Liver (tissue), 9 donors: ENCODE data around the gene SNCG. TPM values are rescaled to one million over a fixed set of nuclear protein-coding genes. Genes with fewer than 3 reads are reported as not detected.

Experiments used
- DNase-seq: peaks from one replicate; pipeline ENCODE4 v3.0.0-alpha.2; 2017; ENCODE audit warnings: low spot score
- H3K27ac ChIP-seq, 2 donors: one replicate each; pipeline ENCODE4 v1.7.0; 2013; ENCODE audit warnings: inconsistent platforms in 2 of 2, low read length in 2 of 2, control low read depth in 1 of 2, low read depth in 1 of 2, mild to moderate bottlenecking in 1 of 2
- H3K27me3 ChIP-seq, 4 donors: one replicate each; pipeline versions ENCODE4 v1.6.1 to v1.7.0; 2013; ENCODE audit warnings: low read length in 3 of 4, inconsistent platforms in 1 of 4, mild to moderate bottlenecking in 1 of 4, moderate library complexity in 1 of 4; ENCODE audit not compliant: control insufficient read depth in 4 of 4, insufficient read depth in 4 of 4
- H3K36me3 ChIP-seq, 4 donors: one replicate each; pipeline versions ENCODE4 v1.6.1 to v1.7.0; 2013; ENCODE audit warnings: low read length in 3 of 4, mild to moderate bottlenecking in 3 of 4, low read depth in 1 of 4, moderate library complexity in 1 of 4; ENCODE audit not compliant: control insufficient read depth in 4 of 4, insufficient read depth in 3 of 4
- H3K4me1 ChIP-seq, 4 donors: one replicate each; pipeline versions ENCODE4 v1.6.1 to v1.7.0; 2013; ENCODE audit warnings: low read length in 3 of 4, mild to moderate bottlenecking in 3 of 4, moderate library complexity in 1 of 4; ENCODE audit not compliant: control insufficient read depth in 4 of 4, insufficient read depth in 4 of 4
- H3K4me3 ChIP-seq, 3 donors: one replicate each; pipeline versions ENCODE4 v1.6.1 to v1.7.0; 2013; ENCODE audit warnings: low read length in 3 of 3, control low read depth in 1 of 3, low read depth in 1 of 3, mild to moderate bottlenecking in 1 of 3
- H3K9ac ChIP-seq, 2 donors: one replicate each; pipeline ENCODE4 v1.7.0; 2013; ENCODE audit warnings: low read length in 2 of 2, mild to moderate bottlenecking in 2 of 2, moderate library complexity in 2 of 2, control low read depth in 1 of 2, low read depth in 1 of 2
- H3K9me3 ChIP-seq, 4 donors: one replicate each; pipeline versions ENCODE4 v1.6.1 to v1.7.0; 2013; ENCODE audit warnings: low read length in 3 of 4; ENCODE audit not compliant: control insufficient read depth in 4 of 4
- EGR1 ChIP-seq, 2 donors: IDR thresholded peaks; 2 replicates each; pipeline ENCODE4 v1.6.1; 2016 to 2018; ENCODE audit warnings: antibody characterized with exemption in 2 of 2, low read depth in 2 of 2
- FOXA1 ChIP-seq: IDR thresholded peaks from 2 replicates; pipeline ENCODE4 v1.6.1; 2016; ENCODE audit warnings: antibody characterized with exemption
- FOXA2 ChIP-seq: IDR thresholded peaks from 2 replicates; pipeline ENCODE4 v1.6.1; 2016; ENCODE audit warnings: antibody characterized with exemption
- HNF4A ChIP-seq, 2 donors: conservative IDR thresholded peaks; 2 replicates each; pipeline ENCODE4 v1.6.1; 2016; ENCODE audit warnings: antibody characterized with exemption in 2 of 2, mild to moderate bottlenecking in 2 of 2
- HNF4G ChIP-seq: IDR thresholded peaks from 2 replicates; pipeline ENCODE4 v1.6.1; 2016; ENCODE audit warnings: antibody characterized with exemption
- JUND ChIP-seq, 2 donors: IDR thresholded peaks; 2 replicates each; pipeline ENCODE4 v1.6.1; 2016; ENCODE audit warnings: antibody characterized with exemption in 2 of 2
- MAX ChIP-seq: IDR thresholded peaks from 2 replicates; pipeline ENCODE4 v1.6.1; 2016; ENCODE audit warnings: antibody characterized with exemption
- NR2F2 ChIP-seq: IDR thresholded peaks from 2 replicates; pipeline ENCODE4 v1.6.1; 2016; ENCODE audit warnings: antibody characterized with exemption
- RAD21 ChIP-seq, 2 donors: IDR thresholded peaks; 2 replicates each; pipeline ENCODE4 v1.6.1; 2016; ENCODE audit warnings: antibody characterized with exemption in 2 of 2, mild to moderate bottlenecking in 2 of 2
- RXRA ChIP-seq, 2 donors: IDR thresholded peaks; 2 replicates each; pipeline ENCODE4 v1.6.1; 2017 to 2018; ENCODE audit warnings: antibody characterized with exemption in 2 of 2, mild to moderate bottlenecking in 1 of 2
- TAF1 ChIP-seq: conservative IDR thresholded peaks from 2 replicates; pipeline ENCODE4 v1.6.1; 2016; ENCODE audit warnings: antibody characterized with exemption, mild to moderate bottlenecking
- WGBS: extraction: QIAGEN DNeasy Blood & Tissue Kit; methylation state at CpG from one replicate; pipeline ENCODE4 v1.1.7; 2013; 5-methylcytosine and 5-hydroxymethylcytosine counted together
- polyA plus RNA-seq, 2 donors: library from polyadenylated mRNA; stranded (reverse) in 1 of 2; unstranded in 1 of 2; fragments of 200-250 nt in 1 of 2; fragments of >200 nt in 1 of 2; fragmentation: Nextera tagmentation in 1 of 2; extraction: Ambion mirVana in 1 of 2; gene quantifications; one replicate each; pipeline versions ENCODE4 v1.2.1 to v1.2.3, GENCODE V29; 2013 to 2015
- total RNA-seq, 2 donors: library from RNA; depleted of rRNA; stranded (reverse); fragments of >200 nt; gene quantifications; one replicate each; pipeline ENCODE4 v1.2.3, GENCODE V29; 2014
- TF ChIP-seq, protein P1 (sequence below): IDR thresholded peaks from 2 replicates; pipeline ENCODE4 v1.6.1; 2016; ENCODE audit warnings: antibody characterized with exemption
- TF ChIP-seq, protein P2 (sequence below): IDR thresholded peaks from 2 replicates; pipeline ENCODE4 v1.6.1; 2016; ENCODE audit warnings: antibody characterized with exemption, mild to moderate bottlenecking
- TF ChIP-seq, protein P3 (sequence below): fragments of 150-350 bp; IDR thresholded peaks from 2 replicates; pipeline ENCODE4 v1.5.1; 2017; ENCODE audit warnings: improper control_type of control experiment, low read depth, low read length; ENCODE audit not compliant: missing input control
- TF ChIP-seq, protein P4 (sequence below): IDR thresholded peaks from 2 replicates; pipeline ENCODE4 v1.6.1; 2016; ENCODE audit warnings: antibody characterized with exemption
- donor health status: healthy.
- donor health status: healthy.
- donor health status: healthy.
- donor health status: healthy.
- donor health status: healthy.

SNCG gene
- total and polyA plus RNA-seq, 4 donors, result 0.84 to 2.6 (median 1.7) TPM

GRCh38 chr10:86967481-86967941 lies 9.1 kb downstream of the SNCG start:
- no peak for DNase-seq

More at GRCh38 chr10:86967481-86967941, 9.1 kb downstream of the SNCG start:
- Histone ChIP-seq H3K4me3 (no peak overlapping the region), H3K27ac (no peak overlapping the region), H3K27me3 (no peaks in the 10 kb centered on the region), H3K36me3 (no peaks in the 10 kb centered on the region), H3K9ac (no peak overlapping the region), H3K4me1 (peaks cover 0 to 40% (median 17%) of the 10 kb centered on the region in 4 donors), H3K9me3 (no peaks in the 10 kb centered on the region)
- TF ChIP-seq RAD21 (IDR thresholded peaks at IDR 0.05) (no peak), JUND (IDR thresholded peaks at IDR 0.05) (no peak), MAX (no peak), EGR1 (IDR thresholded peaks at IDR 0.05; ENCODE audit: low read depth in 2 of 2) (no peak), FOXA2 (no peak), NR2F2 (no peak), TAF1 (no peak), FOXA1 (no peak), HNF4A (conservative IDR thresholded peaks at IDR 0.05) (no peak), HNF4G (no peak), RXRA (IDR thresholded peaks at IDR 0.05) (no peak)
- TF ChIP-seq, protein P1, sequence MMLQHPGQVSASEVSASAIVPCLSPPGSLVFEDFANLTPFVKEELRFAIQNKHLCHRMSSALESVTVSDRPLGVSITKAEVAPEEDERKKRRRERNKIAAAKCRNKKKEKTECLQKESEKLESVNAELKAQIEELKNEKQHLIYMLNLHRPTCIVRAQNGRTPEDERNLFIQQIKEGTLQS, result no peak
- TF ChIP-seq, protein P2, sequence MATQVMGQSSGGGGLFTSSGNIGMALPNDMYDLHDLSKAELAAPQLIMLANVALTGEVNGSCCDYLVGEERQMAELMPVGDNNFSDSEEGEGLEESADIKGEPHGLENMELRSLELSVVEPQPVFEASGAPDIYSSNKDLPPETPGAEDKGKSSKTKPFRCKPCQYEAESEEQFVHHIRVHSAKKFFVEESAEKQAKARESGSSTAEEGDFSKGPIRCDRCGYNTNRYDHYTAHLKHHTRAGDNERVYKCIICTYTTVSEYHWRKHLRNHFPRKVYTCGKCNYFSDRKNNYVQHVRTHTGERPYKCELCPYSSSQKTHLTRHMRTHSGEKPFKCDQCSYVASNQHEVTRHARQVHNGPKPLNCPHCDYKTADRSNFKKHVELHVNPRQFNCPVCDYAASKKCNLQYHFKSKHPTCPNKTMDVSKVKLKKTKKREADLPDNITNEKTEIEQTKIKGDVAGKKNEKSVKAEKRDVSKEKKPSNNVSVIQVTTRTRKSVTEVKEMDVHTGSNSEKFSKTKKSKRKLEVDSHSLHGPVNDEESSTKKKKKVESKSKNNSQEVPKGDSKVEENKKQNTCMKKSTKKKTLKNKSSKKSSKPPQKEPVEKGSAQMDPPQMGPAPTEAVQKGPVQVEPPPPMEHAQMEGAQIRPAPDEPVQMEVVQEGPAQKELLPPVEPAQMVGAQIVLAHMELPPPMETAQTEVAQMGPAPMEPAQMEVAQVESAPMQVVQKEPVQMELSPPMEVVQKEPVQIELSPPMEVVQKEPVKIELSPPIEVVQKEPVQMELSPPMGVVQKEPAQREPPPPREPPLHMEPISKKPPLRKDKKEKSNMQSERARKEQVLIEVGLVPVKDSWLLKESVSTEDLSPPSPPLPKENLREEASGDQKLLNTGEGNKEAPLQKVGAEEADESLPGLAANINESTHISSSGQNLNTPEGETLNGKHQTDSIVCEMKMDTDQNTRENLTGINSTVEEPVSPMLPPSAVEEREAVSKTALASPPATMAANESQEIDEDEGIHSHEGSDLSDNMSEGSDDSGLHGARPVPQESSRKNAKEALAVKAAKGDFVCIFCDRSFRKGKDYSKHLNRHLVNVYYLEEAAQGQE, result no peak
- TF ChIP-seq, protein P3, sequence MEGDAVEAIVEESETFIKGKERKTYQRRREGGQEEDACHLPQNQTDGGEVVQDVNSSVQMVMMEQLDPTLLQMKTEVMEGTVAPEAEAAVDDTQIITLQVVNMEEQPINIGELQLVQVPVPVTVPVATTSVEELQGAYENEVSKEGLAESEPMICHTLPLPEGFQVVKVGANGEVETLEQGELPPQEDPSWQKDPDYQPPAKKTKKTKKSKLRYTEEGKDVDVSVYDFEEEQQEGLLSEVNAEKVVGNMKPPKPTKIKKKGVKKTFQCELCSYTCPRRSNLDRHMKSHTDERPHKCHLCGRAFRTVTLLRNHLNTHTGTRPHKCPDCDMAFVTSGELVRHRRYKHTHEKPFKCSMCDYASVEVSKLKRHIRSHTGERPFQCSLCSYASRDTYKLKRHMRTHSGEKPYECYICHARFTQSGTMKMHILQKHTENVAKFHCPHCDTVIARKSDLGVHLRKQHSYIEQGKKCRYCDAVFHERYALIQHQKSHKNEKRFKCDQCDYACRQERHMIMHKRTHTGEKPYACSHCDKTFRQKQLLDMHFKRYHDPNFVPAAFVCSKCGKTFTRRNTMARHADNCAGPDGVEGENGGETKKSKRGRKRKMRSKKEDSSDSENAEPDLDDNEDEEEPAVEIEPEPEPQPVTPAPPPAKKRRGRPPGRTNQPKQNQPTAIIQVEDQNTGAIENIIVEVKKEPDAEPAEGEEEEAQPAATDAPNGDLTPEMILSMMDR, result no peak
- TF ChIP-seq, protein P4, sequence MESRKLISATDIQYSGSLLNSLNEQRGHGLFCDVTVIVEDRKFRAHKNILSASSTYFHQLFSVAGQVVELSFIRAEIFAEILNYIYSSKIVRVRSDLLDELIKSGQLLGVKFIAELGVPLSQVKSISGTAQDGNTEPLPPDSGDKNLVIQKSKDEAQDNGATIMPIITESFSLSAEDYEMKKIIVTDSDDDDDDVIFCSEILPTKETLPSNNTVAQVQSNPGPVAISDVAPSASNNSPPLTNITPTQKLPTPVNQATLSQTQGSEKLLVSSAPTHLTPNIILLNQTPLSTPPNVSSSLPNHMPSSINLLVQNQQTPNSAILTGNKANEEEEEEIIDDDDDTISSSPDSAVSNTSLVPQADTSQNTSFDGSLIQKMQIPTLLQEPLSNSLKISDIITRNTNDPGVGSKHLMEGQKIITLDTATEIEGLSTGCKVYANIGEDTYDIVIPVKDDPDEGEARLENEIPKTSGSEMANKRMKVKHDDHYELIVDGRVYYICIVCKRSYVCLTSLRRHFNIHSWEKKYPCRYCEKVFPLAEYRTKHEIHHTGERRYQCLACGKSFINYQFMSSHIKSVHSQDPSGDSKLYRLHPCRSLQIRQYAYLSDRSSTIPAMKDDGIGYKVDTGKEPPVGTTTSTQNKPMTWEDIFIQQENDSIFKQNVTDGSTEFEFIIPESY, result no peak
- 85% methylated on average over 7 of the region's 7 CpGs for WGBS
